Mesodermal cell (in vitro differentiated cells): ENCODE measurements around the gene DHDDS.
A peak's percentile ranks its signal among the peaks of the same experiment; 100 is the strongest.

Experiments used
- H3K27ac ChIP-seq: 2 replicates; pipeline ENCODE4 v1.7.0; 2013; ENCODE audit warnings: mild to moderate bottlenecking, low read depth, low read length, moderate library complexity; ENCODE audit not compliant: severe bottlenecking
- H3K36me3 ChIP-seq: 2 replicates; pipeline ENCODE4 v1.7.1; 2013; ENCODE audit warnings: mild to moderate bottlenecking, low read length, moderate library complexity; ENCODE audit not compliant: control insufficient read depth, insufficient read depth
- H3K4me1 ChIP-seq: one replicate; pipeline ENCODE4 v1.7.1; 2013; ENCODE audit warnings: mild to moderate bottlenecking, low read length; ENCODE audit not compliant: insufficient read depth, control insufficient read depth, poor library complexity, severe bottlenecking
- H3K4me3 ChIP-seq: 2 replicates; pipeline ENCODE4 v1.7.0; 2013; ENCODE audit warnings: low read length, control low read depth, mild to moderate bottlenecking; ENCODE audit not compliant: insufficient read depth, poor library complexity, severe bottlenecking; ENCODE audit errors: extremely low read depth
- H3K9me3 ChIP-seq: 2 replicates; pipeline ENCODE4 v1.7.1; 2013; ENCODE audit warnings: mild to moderate bottlenecking, low read length, moderate library complexity; ENCODE audit not compliant: control insufficient read depth
- WGBS, 2 experiments: methylation state at CpG; one replicate each; pipeline ENCODE4 v1.1.5; 2013; ENCODE audit warnings: missing lambda C conversion rate in 2 of 2; ENCODE audit not compliant: insufficient coverage in 2 of 2; 5-methylcytosine and 5-hydroxymethylcytosine counted together

Gene DHDDS

GRCh38 chr1:26477446-26478152, 45.5 kb downstream of the DHDDS start:
- Histone ChIP-seq H3K27ac (no peak overlapping the region), H3K4me1 (peaks cover 22% of the 10 kb centered on the region), H3K36me3 (peaks cover 42% of the 10 kb centered on the region), H3K9me3 (no peaks in the 10 kb centered on the region), H3K4me3 (no peak overlapping the region)
- 78 to 86% methylated on average over 4 of the region's 8 CpGs for WGBS, 2 experiments

GRCh38 chr1:26478159-26478558, 46.0 kb downstream of the DHDDS start:
- Histone ChIP-seq H3K27ac (no peak overlapping the region), H3K4me1 (peaks cover 27% of the 10 kb centered on the region), H3K9me3 (no peaks in the 10 kb centered on the region), H3K36me3 (peaks cover 41% of the 10 kb centered on the region), H3K4me3 (no peak overlapping the region)
- no CpG with 5 or more reads among the region's 3 CpGs for WGBS, 2 experiments

GRCh38 chr1:26478988-26479387, 46.9 kb downstream of the DHDDS start:
- no peak overlapping the region for H3K4me3 ChIP-seq
- 87 to 98% methylated on average over 4 of the region's 6 CpGs for WGBS, 2 experiments
- no peak overlapping the region for H3K27ac ChIP-seq
- no peaks in the 10 kb centered on the region for H3K9me3 ChIP-seq
- H3K4me1 ChIP-seq = peaks cover 25% of the 10 kb centered on the region
- peaks cover 33% of the 10 kb centered on the region for H3K36me3 ChIP-seq

- 65 to 76% methylated on average over 2 of the region's 2 CpGs for WGBS, 2 experiments
- no peaks in the 10 kb centered on the region for H3K9me3 ChIP-seq
- H3K27ac ChIP-seq = peak overlapping the region; percentile 77
- H3K36me3 ChIP-seq = no peaks in the 10 kb centered on the region
- peaks cover 16% of the 10 kb centered on the region for H3K4me1 ChIP-seq
- no peak overlapping the region for H3K4me3 ChIP-seq
Observed at GRCh38 chr1:26482921-26483320, 50.8 kb downstream of the DHDDS start.

GRCh38 chr1:26483980-26484379, 51.9 kb downstream of the DHDDS start:
- Histone ChIP-seq H3K27ac (no peak overlapping the region), H3K36me3 (no peaks in the 10 kb centered on the region), H3K9me3 (no peaks in the 10 kb centered on the region), H3K4me1 (peaks cover 16% of the 10 kb centered on the region), H3K4me3 (no peak overlapping the region)
- no CpG with 5 or more reads among the region's 2 CpGs for WGBS, 2 experiments

GRCh38 chr1:26490155-26490554, 58.0 kb downstream of the DHDDS start:
- 79 to 90% methylated on average over 3 to 4 of the region's 4 CpGs for WGBS, 2 experiments
- Histone ChIP-seq H3K36me3 (no peaks in the 10 kb centered on the region), H3K4me1 (no peaks in the 10 kb centered on the region), H3K4me3 (no peak overlapping the region), H3K27ac (no peak overlapping the region), H3K9me3 (no peaks in the 10 kb centered on the region)

GRCh38 chr1:26493267-26493666, 61.1 kb downstream of the DHDDS start:
- no peaks in the 10 kb centered on the region for H3K4me1 ChIP-seq
- no peaks in the 10 kb centered on the region for H3K36me3 ChIP-seq
- H3K4me3 ChIP-seq = no peak overlapping the region
- WGBS, 2 experiments = 88% methylated on average over 2 of the region's 3 CpGs; no CpG with 5 or more reads in 1 of the 2 experiments
- no peak overlapping the region for H3K27ac ChIP-seq
- H3K9me3 ChIP-seq = no peaks in the 10 kb centered on the region

GRCh38 chr1:26493938-26494337, 61.8 kb downstream of the DHDDS start:
- no peaks in the 10 kb centered on the region for H3K36me3 ChIP-seq
- H3K4me3 ChIP-seq = no peak overlapping the region
- no peak overlapping the region for H3K27ac ChIP-seq
- no peaks in the 10 kb centered on the region for H3K4me1 ChIP-seq
- 86 to 100% methylated on average over 2 of the region's 3 CpGs for WGBS, 2 experiments
- H3K9me3 ChIP-seq = no peaks in the 10 kb centered on the region

GRCh38 chr1:26496861-26497260, 64.7 kb downstream of the DHDDS start:
- no peaks in the 10 kb centered on the region for H3K9me3 ChIP-seq
- no peak overlapping the region for H3K4me3 ChIP-seq
- no peak overlapping the region for H3K27ac ChIP-seq
- no peaks in the 10 kb centered on the region for H3K36me3 ChIP-seq
- WGBS, 2 experiments = 68 to 76% methylated on average over 2 to 4 of the region's 4 CpGs
- no peaks in the 10 kb centered on the region for H3K4me1 ChIP-seq

GRCh38 chr1:26498894-26499293, 66.8 kb downstream of the DHDDS start:
- Histone ChIP-seq H3K27ac (no peak overlapping the region), H3K9me3 (no peaks in the 10 kb centered on the region), H3K4me1 (no peaks in the 10 kb centered on the region), H3K36me3 (no peaks in the 10 kb centered on the region), H3K4me3 (no peak overlapping the region)
- WGBS, 2 experiments = 92 to 98% methylated on average over 7 of the region's 7 CpGs

GRCh38 chr1:26500488-26501175, 68.5 kb downstream of the DHDDS start:
- H3K36me3 ChIP-seq = no peaks in the 10 kb centered on the region
- H3K9me3 ChIP-seq = no peaks in the 10 kb centered on the region
- peak overlapping the region; percentile 65 for H3K4me3 ChIP-seq
- H3K4me1 ChIP-seq = no peaks in the 10 kb centered on the region
- WGBS, 2 experiments = 0% methylated on average over 42 to 68 of the region's 74 CpGs
- peak overlapping the region; percentile 80 for H3K27ac ChIP-seq
